H1 (cell line): ENCODE data around the gene SLC10A6. TPM values are rescaled to one million over a fixed set of nuclear protein-coding genes. Genes with fewer than 3 reads are reported as not detected.

Source experiments
- CTCF ChIA-PET: fragments of 300-600 bp; sonication (Branson Sonifier 250); formaldehyde crosslinking; loops from one replicate; lab custom pipeline; 2021; ENCODE audit not compliant: partially characterized antibody; lab: Charles Lee
- POLR2A ChIA-PET: fragments of 300-600 bp; sonication (Branson Sonifier 250); formaldehyde crosslinking; loops from one replicate; lab custom pipeline; 2021; ENCODE audit warnings: inconsistent platforms; ENCODE audit not compliant: partially characterized antibody; lab: Charles Lee
- DNase-seq, 2 experiments: peaks; one replicate each; pipeline versions ENCODE4 v3.0.0 to v3.0.0-alpha.2; 2010 to 2022; ENCODE audit warnings: low spot score in 2 of 2, low read depth in 1 of 2, mixed read lengths in 1 of 2
- FAIRE-seq: peaks from 2 replicates; lab custom pipeline; 2011; peaks lifted over from hg19 to GRCh38; lab: Jason Lieb, UNC
- H2AFZ ChIP-seq: 2 replicates; pipeline ENCODE4 v1.8.1; 2012; ENCODE audit warnings: low read length, inconsistent platforms
- H2AK5ac ChIP-seq: 2 replicates; pipeline ENCODE4 v1.6.1; 2013; ENCODE audit warnings: low read depth, low read length
- H2BK120ac ChIP-seq: replicated peaks from 2 replicates; pipeline ENCODE3; 2013; ENCODE audit warnings: low read depth, low read length, inconsistent platforms
- H2BK12ac ChIP-seq: 2 replicates; pipeline ENCODE4 v1.6.1; 2013; ENCODE audit warnings: low read depth, low read length
- H2BK15ac ChIP-seq: 2 replicates; pipeline ENCODE4 v1.6.1; 2013; ENCODE audit warnings: low read length
- H2BK20ac ChIP-seq: 2 replicates; pipeline ENCODE4 v1.6.1; 2013; ENCODE audit warnings: low read length
- H2BK5ac ChIP-seq: 2 replicates; pipeline ENCODE4 v1.6.1; 2013; ENCODE audit warnings: low read depth, low read length
- H3K14ac ChIP-seq: 2 replicates; pipeline ENCODE4 v1.6.1; 2013; ENCODE audit warnings: inconsistent platforms; ENCODE audit not compliant: insufficient read length
- H3K18ac ChIP-seq: 2 replicates; pipeline ENCODE4 v1.6.1; 2013; ENCODE audit warnings: low read length; ENCODE audit errors: extremely low read depth
- H3K23ac ChIP-seq: 2 replicates; pipeline ENCODE4 v1.6.1; 2013; ENCODE audit warnings: inconsistent platforms; ENCODE audit not compliant: insufficient read length
- H3K23me2 ChIP-seq: 2 replicates; pipeline ENCODE4 v1.6.1; 2013; ENCODE audit warnings: low read depth, low read length
- H3K27ac ChIP-seq: 2 replicates; pipeline ENCODE4 v1.6.1; 2011; ENCODE audit warnings: low read depth, low read length, inconsistent platforms
- H3K27me3 ChIP-seq, 4 experiments: replicated peaks in 1 of 4; 1 replicate in 1 of 4; 2 replicates in 3 of 4; pipeline versions ENCODE4 v1.6.1 to v1.8.1; 2011 to 2013; ENCODE audit warnings: low read length in 3 of 4, mild to moderate bottlenecking in 3 of 4, inconsistent platforms in 2 of 4, mixed read lengths in 2 of 4, moderate library complexity in 1 of 4; ENCODE audit not compliant: control insufficient read depth in 3 of 4, insufficient read depth in 3 of 4; ENCODE audit errors: extremely low read depth in 1 of 4
- H3K36me3 ChIP-seq, 4 experiments: 2 replicates each; pipeline versions ENCODE4 v1.6.1 to v1.8.1; 2011 to 2013; ENCODE audit warnings: mild to moderate bottlenecking in 4 of 4, low read length in 3 of 4, moderate library complexity in 2 of 4, control low read depth in 1 of 4, inconsistent platforms in 1 of 4; ENCODE audit not compliant: insufficient read depth in 4 of 4, control insufficient read depth in 2 of 4
- H3K4ac ChIP-seq: replicated peaks from 2 replicates; pipeline ENCODE3; 2013; ENCODE audit warnings: low read length, low read depth, mixed read lengths, inconsistent platforms; ENCODE audit not compliant: insufficient read length
- H3K4me1 ChIP-seq, 4 experiments: replicated peaks in 1 of 4; 1 replicate in 1 of 4; 2 replicates in 3 of 4; pipeline versions ENCODE4 v1.6.1 to v1.8.1; 2011 to 2013; ENCODE audit warnings: low read length in 3 of 4, inconsistent platforms in 2 of 4, mixed read lengths in 1 of 4; ENCODE audit not compliant: insufficient read depth in 4 of 4, control insufficient read depth in 3 of 4
- H3K4me2 ChIP-seq, 2 experiments: 2 replicates each; pipeline versions ENCODE4 v1.6.1 to v1.8.1; 2011 to 2013; ENCODE audit warnings: low read depth in 2 of 2, low read length in 2 of 2, control low read depth in 1 of 2, inconsistent platforms in 1 of 2, mild to moderate bottlenecking in 1 of 2; ENCODE audit not compliant: insufficient read depth in 1 of 2
- H3K4me3 ChIP-seq, 4 experiments: fragments of 200-600, 300-600 bp in 1 of 4; sonication (generic), shearing (Covaris generic), sonication (Bioruptor Twin) in 1 of 4; 2 replicates each; pipeline versions ENCODE4 v1.5.1 to v1.8.1; 2011 to 2016; ENCODE audit warnings: low read length in 4 of 4, low read depth in 3 of 4, control low read depth in 2 of 4, inconsistent platforms in 2 of 4, mild to moderate bottlenecking in 2 of 4, mixed read lengths in 1 of 4, moderate library complexity in 1 of 4; ENCODE audit not compliant: insufficient read depth in 2 of 4; ENCODE audit errors: extremely low read depth in 1 of 4
- H3K56ac ChIP-seq: replicated peaks from 2 replicates; pipeline ENCODE3; 2013; ENCODE audit warnings: low read depth, mild to moderate bottlenecking, mixed read lengths, low read length, inconsistent platforms; ENCODE audit not compliant: insufficient read length
- H3K79me1 ChIP-seq: 2 replicates; pipeline ENCODE4 v1.6.1; 2013; ENCODE audit warnings: low read depth, low read length, control low read depth
- H3K79me2 ChIP-seq, 2 experiments: 2 replicates each; pipeline versions ENCODE4 v1.6.1 to v1.8.1; 2012 to 2013; ENCODE audit warnings: low read length in 2 of 2, mild to moderate bottlenecking in 2 of 2, inconsistent platforms in 1 of 2; ENCODE audit not compliant: insufficient read depth in 2 of 2, control insufficient read depth in 1 of 2
- H3K9ac ChIP-seq, 4 experiments: replicated peaks in 1 of 4; 1 replicate in 1 of 4; 2 replicates in 3 of 4; pipeline versions ENCODE4 v1.6.1 to v1.8.1; 2011 to 2013; ENCODE audit warnings: low read depth in 3 of 4, low read length in 3 of 4, control low read depth in 2 of 4, mild to moderate bottlenecking in 2 of 4, moderate library complexity in 2 of 4, inconsistent platforms in 1 of 4; ENCODE audit errors: extremely low read depth in 1 of 4
- H3K9me3 ChIP-seq, 2 experiments: 2 replicates each; pipeline versions ENCODE4 v1.6.1 to v1.8.1; 2012 to 2013; ENCODE audit warnings: mild to moderate bottlenecking in 2 of 2, moderate library complexity in 2 of 2, control low read depth in 1 of 2, inconsistent platforms in 1 of 2, low read depth in 1 of 2, low read length in 1 of 2, mixed read lengths in 1 of 2; ENCODE audit not compliant: insufficient read depth in 2 of 2
- H4K20me1 ChIP-seq, 2 experiments: replicated peaks in 1 of 2; 2 replicates each; pipeline versions ENCODE3 to v1.8.1; 2011 to 2013; ENCODE audit warnings: inconsistent platforms in 2 of 2, low read length in 2 of 2, mild to moderate bottlenecking in 1 of 2; ENCODE audit not compliant: insufficient read depth in 2 of 2, control insufficient read depth in 1 of 2
- H4K5ac ChIP-seq: 2 replicates; pipeline ENCODE4 v1.6.1; 2013; ENCODE audit warnings: low read length, low read depth, mixed read lengths, inconsistent platforms; ENCODE audit not compliant: insufficient read length
- H4K8ac ChIP-seq: 2 replicates; pipeline ENCODE4 v1.8.0; 2013; ENCODE audit warnings: mild to moderate bottlenecking, moderate library complexity, low read length, inconsistent platforms; ENCODE audit not compliant: insufficient read depth; ENCODE audit errors: extremely low read depth
- H4K91ac ChIP-seq: replicated peaks from 2 replicates; pipeline ENCODE3; 2013; ENCODE audit warnings: low read length, mixed read lengths, inconsistent platforms; ENCODE audit not compliant: insufficient read length
- RAD21 ChIP-seq, 2 experiments: IDR thresholded peaks in 1 of 2; conservative IDR thresholded peaks in 1 of 2; 2 replicates each; pipeline ENCODE4 v1.6.1; 2011; ENCODE audit warnings: low read depth in 2 of 2, low read length in 2 of 2, improper control_type of control experiment in 1 of 2, inconsistent platforms in 1 of 2, mild to moderate bottlenecking in 1 of 2, moderate library complexity in 1 of 2
- TCF12 ChIP-seq: IDR thresholded peaks from 2 replicates; pipeline ENCODE4 v1.6.1; 2011; ENCODE audit warnings: low read depth, mild to moderate bottlenecking, low read length
- TEAD4 ChIP-seq: IDR thresholded peaks from 2 replicates; pipeline ENCODE4 v1.6.1; 2012; ENCODE audit warnings: low read depth, low read length, inconsistent platforms, mixed read lengths
- WGBS, 2 experiments: shearing (Covaris generic) in 1 of 2; methylation state at CpG; one replicate each; pipeline versions ENCODE4 v1.1.6 to v1.1.7; 2013 to 2015; ENCODE audit warnings: low lambda C conversion rate in 2 of 2, mixed read lengths in 2 of 2, inconsistent platforms in 1 of 2, low coverage in 1 of 2, missing lambda C conversion rate in 1 of 2; ENCODE audit not compliant: insufficient replicate concordance in 2 of 2, insufficient coverage in 1 of 2, insufficient read length in 1 of 2; ENCODE audit errors: extremely low coverage in 1 of 2, missing lambda C conversion rate in 1 of 2; 5-methylcytosine and 5-hydroxymethylcytosine counted together
- polyA plus RNA-seq, 7 experiments: library from polyadenylated mRNA; depleted of rRNA in 3 of 7; stranded (reverse) in 5 of 7; unstranded in 2 of 7; fragments of >200 nt in 5 of 7; fragments of 200-250 nt in 2 of 7; gene quantifications; 1 replicate in 5 of 7; 2 replicates in 1 of 7; 4 replicates in 1 of 7; pipeline versions ENCODE4 v1.2.1 to v1.2.3, GENCODE V29; 2011 to 2013; ENCODE audit warnings: missing spikeins in 2 of 7, mixed read lengths in 2 of 7
- total RNA-seq: library from RNA; stranded (reverse); fragmentation: NEBNext Ultra II Directional; extraction: Animal tissue kit (Norgen Biotek cat#: 25700); gene quantifications from 2 replicates; pipeline ENCODE4 v1.2.1, GENCODE V29; 2021
- TF ChIP-seq, protein P1 (sequence below): IDR thresholded peaks from 2 replicates; pipeline ENCODE4 v1.6.1; 2012; ENCODE audit warnings: inconsistent platforms
- TF ChIP-seq, protein P2 (sequence below), 3 experiments: IDR thresholded peaks; 1 replicate in 2 of 3; 2 replicates in 1 of 3; pipeline versions ENCODE4 v1.5.1 to v1.6.1; 2011; ENCODE audit warnings: low read length in 3 of 3, mild to moderate bottlenecking in 3 of 3, inconsistent platforms in 2 of 3, low read depth in 1 of 3, moderate library complexity in 1 of 3; ENCODE audit not compliant: insufficient read depth in 1 of 3; ENCODE audit errors: control extremely low read depth in 1 of 3

Gene SLC10A6
- total and polyA plus RNA-seq, 2 of the 8 experiments (the other 6 are each of a cell fraction or from before 2014, with no cell fraction given), result not detected

DNA sequence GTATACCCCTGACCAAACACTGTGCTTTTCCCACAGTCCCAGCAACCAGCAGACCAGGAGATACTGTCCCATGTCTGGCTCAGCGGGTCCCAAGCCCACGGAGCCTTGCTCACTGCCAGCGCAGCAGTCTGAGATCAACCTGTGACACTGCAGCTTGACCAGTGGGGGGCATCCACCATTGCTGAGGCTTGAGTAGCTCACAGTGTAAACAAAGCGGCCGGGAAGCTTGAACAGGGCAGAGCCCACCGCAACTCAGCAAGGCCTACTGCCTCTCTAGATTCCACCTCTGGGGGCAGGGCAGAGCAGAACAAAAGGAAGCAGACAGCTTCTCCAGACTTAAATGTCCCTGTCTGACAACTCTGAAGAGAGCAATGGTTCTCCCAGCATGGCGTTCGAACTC is 58.1 kb downstream of the SLC10A6 start:
- H3K9ac ChIP-seq, result no peak overlapping the region
- H3K4me1 ChIP-seq, result peaks cover 0 to 2% (median 1%) of the 10 kb centered on the region in 4 experiments; a peak in 3 of 7 replicates
- FAIRE-seq (no peak), DNase-seq (peak; percentile 53 to 56)
- H3K14ac ChIP-seq, result no peak overlapping the region
- H3K79me1 ChIP-seq, result no peaks in the 10 kb centered on the region
- H2BK5ac ChIP-seq, result no peak overlapping the region
- no peak overlapping the region for H2BK12ac ChIP-seq
- no peaks in the 10 kb centered on the region for H3K23me2 ChIP-seq
- no peaks in the 10 kb centered on the region for H3K79me2 ChIP-seq
- no peaks in the 10 kb centered on the region for H4K20me1 ChIP-seq
- no peak overlapping the region for H3K4me3 ChIP-seq
- ChIA-PET POLR2A (no interaction called here), CTCF (interaction anchor here (0.6 to 2.3 kb wide), 13 partner anchors 10 to 1026 kb away, joined by 3 to 8 read pairs (median 3); no protein-coding TSS in a partner anchor)
- no peak overlapping the region for H2BK120ac ChIP-seq
- H3K18ac ChIP-seq, result no peak overlapping the region
- H3K4ac ChIP-seq, result no peak overlapping the region
- TF ChIP-seq TCF12, result no peak
- TF ChIP-seq RAD21 (IDR thresholded peaks at IDR 0.05 in 1 of 2, conservative IDR thresholded peaks at IDR 0.05 in 1 of 2; ENCODE audit: low read depth in 2 of 2, low read length in 2 of 2), result peak; percentile 23 to 51; a peak in 3 of 4 replicates
- 0 out of 2 replicates have a peak, but pooled peaks have one; percentile 13 for TF ChIP-seq TEAD4
- TF ChIP-seq, protein P1, sequence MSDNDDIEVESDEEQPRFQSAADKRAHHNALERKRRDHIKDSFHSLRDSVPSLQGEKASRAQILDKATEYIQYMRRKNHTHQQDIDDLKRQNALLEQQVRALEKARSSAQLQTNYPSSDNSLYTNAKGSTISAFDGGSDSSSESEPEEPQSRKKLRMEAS, result peak; percentile 46; the same call in 1 of the 2 replicates
- TF ChIP-seq, protein P2, sequence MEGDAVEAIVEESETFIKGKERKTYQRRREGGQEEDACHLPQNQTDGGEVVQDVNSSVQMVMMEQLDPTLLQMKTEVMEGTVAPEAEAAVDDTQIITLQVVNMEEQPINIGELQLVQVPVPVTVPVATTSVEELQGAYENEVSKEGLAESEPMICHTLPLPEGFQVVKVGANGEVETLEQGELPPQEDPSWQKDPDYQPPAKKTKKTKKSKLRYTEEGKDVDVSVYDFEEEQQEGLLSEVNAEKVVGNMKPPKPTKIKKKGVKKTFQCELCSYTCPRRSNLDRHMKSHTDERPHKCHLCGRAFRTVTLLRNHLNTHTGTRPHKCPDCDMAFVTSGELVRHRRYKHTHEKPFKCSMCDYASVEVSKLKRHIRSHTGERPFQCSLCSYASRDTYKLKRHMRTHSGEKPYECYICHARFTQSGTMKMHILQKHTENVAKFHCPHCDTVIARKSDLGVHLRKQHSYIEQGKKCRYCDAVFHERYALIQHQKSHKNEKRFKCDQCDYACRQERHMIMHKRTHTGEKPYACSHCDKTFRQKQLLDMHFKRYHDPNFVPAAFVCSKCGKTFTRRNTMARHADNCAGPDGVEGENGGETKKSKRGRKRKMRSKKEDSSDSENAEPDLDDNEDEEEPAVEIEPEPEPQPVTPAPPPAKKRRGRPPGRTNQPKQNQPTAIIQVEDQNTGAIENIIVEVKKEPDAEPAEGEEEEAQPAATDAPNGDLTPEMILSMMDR (IDR thresholded peaks at IDR 0.05; ENCODE audit: control extremely low read depth in 1 of 3, insufficient read depth in 1 of 3, low read depth in 1 of 3, low read length in 3 of 3), result peak in 2 of 3 experiments; percentile 42 to 44; a peak in 3 of 4 replicates
- H2BK20ac ChIP-seq, result no peak overlapping the region
- H3K9me3 ChIP-seq, result peaks cover 10 to 12% of the 10 kb centered on the region in 2 experiments; a peak in 3 of 4 replicates
- H4K8ac ChIP-seq, result no peak overlapping the region
- H4K91ac ChIP-seq, result no peak overlapping the region
- no peak overlapping the region for H3K56ac ChIP-seq
- H4K5ac ChIP-seq, result no peak overlapping the region
- H2BK15ac ChIP-seq, result no peak overlapping the region
- no peak overlapping the region for H3K23ac ChIP-seq
- no peaks in the 10 kb centered on the region for H3K27me3 ChIP-seq
- no peak overlapping the region for H2AFZ ChIP-seq
- no peak overlapping the region for H3K4me2 ChIP-seq
- no peak overlapping the region for H2AK5ac ChIP-seq
- H3K36me3 ChIP-seq, result peaks cover 0 to 34% (median 19%) of the 10 kb centered on the region in 4 experiments; a peak in 6 of 8 replicates
- H3K27ac ChIP-seq, result no peak overlapping the region
- 91% methylated on average over 8 of the region's 8 CpGs; no CpG with 5 or more reads in 1 of the 2 experiments for WGBS, 2 experiments
